DMS53 treated with DMSO at 0.1 percent for 48 hours (cell line): ENCODE data around the gene FYN.
"Not testable (repeated sequence)": the region's sequence is repeated elsewhere in the genome, so short reads cannot be mapped to it uniquely, and the experiment has no call there.

ENCODE experiments used
- DNase-seq: peaks from one replicate; lab custom pipeline; 2025; ENCODE audit not compliant: unreplicated experiment; lab: John Stamatoyannopoulos, UW

Gene FYN

GRCh38 chr6:111686932-111687266, 186.4 kb downstream of the FYN start:
- no peak for DNase-seq

GRCh38 chr6:111686249-111686931, 186.9 kb downstream of the FYN start:
- DNase-seq: no peak

GRCh38 chr6:111685526-111685925, 187.7 kb downstream of the FYN start:
- DNase-seq: no peak

DNA sequence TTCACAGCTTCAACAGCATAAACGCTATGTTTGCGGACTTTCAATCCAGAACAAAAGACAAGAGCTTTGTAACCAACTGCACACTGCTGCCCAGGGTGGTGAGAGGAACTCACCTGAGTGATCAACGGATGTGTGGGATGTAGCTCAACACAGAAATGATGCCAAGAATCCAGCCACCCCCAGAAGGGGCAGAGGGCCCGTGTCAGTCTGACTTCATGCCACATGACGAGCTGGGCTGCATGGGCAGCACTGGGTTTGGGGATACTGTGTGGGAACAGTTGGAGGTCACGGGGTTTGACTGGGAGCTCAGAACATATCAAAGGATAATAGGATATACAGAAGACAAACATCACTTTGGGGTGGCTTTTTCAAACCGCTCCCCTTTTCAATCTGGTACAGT, 188.2 kb downstream of the FYN start:
- DNase-seq: no peak

- DNase-seq: no peak
Observed at GRCh38 chr6:111683749-111684267, 189.4 kb downstream of the FYN start.

- no peak for DNase-seq
Observed at GRCh38 chr6:111683157-111683556, 190.1 kb downstream of the FYN start.

DNA sequence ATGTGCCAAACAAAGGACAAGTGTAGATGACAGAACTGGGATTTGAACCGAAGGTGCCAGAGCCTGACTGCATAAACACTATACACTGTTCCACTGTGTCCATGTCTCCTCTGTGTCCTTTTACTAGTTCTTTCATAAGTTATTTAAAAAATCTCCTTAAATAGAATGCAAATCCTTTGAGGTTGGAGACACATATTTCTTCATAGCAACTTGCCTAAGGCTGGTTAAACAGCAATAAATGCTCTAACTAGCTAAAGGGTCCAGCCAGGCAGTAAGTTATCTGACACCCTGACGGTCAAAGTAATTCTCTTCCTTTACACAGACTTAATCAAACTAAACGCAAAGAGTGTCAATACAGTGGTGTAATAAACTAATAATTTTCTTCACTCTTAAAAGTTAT, 191.4 kb downstream of the FYN start:
- no peak for DNase-seq

- DNase-seq: not testable (repeated sequence)
Observed at GRCh38 chr6:111680811-111681609, 192.2 kb downstream of the FYN start.

GRCh38 chr6:111680015-111680712, 193.1 kb downstream of the FYN start:
- DNase-seq: no peak

GRCh38 chr6:111679126-111679858, 194.0 kb downstream of the FYN start:
- DNase-seq: no peak

GRCh38 chr6:111677249-111677990, 195.8 kb downstream of the FYN start:
- DNase-seq: peak; percentile 11

GRCh38 chr6:111676383-111676782, 196.9 kb downstream of the FYN start:
- no peak for DNase-seq

- DNase-seq: no peak
Observed at GRCh38 chr6:111674883-111675282, 198.4 kb downstream of the FYN start.

DNA sequence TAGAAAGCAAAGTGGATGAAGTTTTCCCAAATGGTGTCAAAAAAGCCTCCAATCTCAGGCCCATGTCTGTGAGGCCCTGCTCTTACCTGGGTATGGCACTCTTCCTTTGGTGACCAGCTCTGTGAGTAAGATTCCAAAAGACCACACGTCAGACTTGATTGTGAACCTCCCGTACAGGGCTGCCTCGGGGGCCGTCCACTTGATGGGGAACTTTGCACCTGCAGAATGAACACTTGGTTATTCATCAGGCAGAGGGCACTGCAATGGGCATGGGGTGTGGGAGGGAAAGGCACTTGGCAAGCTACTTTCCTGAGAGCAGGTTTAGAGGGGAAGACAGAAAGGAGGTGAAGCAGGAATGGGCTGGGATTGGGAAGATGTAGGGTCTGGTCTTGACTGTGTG, 198.8 kb downstream of the FYN start:
- no peak for DNase-seq

DNA sequence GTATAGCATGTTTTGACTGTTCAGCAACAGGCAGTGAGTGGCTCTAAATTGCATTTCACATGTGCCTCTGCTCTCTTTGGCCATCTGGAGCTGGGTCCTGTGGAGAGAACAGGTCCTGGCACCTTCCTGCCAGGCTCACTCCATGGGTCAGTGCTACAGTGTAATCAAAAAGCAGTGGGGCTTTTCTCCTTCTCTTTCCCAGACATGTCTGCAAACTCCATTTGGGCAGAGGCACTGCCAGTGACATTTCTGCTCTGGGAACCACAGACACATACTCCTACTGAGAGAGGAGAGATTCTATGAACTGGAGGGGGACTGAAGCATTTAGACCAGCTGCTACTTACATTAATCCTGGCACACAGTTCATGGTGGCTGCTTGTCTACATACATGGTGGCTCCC, 199.3 kb downstream of the FYN start:
- DNase-seq: no peak

GRCh38 chr6:111673532-111673931, 199.7 kb downstream of the FYN start:
- DNase-seq: no peak

DNA sequence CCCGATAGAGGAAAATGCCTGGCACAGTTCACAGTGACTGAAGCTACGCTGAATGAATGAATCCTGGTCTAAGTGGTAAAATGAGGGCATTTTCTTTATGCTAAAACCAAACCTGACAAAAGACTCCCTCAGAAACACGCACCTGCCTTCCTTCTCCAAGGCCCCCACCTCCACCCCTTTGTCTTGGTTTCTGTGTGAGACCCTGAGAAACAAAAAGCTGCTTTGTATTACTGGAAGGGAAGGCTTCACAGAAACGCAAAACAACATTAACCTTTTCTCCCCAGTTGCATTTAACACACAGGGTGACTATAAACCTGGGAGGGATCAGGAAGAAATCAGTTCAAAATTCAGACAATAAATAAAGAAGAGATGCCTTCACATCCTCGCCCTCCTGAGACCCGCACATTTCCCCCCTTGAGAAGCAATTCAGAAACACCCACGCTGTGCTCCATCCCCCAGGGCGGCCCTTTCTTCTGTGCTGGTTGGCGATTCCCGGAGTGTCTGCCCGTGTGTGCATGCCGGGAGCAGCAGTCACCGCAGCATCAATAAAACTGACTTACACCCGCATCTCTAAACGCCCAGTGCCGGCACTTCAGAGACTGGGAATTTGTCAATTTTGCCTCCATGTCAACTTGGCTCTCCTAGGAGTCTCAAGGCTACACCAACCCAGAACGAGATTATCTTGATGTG, 200.3 kb downstream of the FYN start:
- no peak for DNase-seq

GRCh38 chr6:111669326-111669725, 203.9 kb downstream of the FYN start:
- no peak for DNase-seq

DNA sequence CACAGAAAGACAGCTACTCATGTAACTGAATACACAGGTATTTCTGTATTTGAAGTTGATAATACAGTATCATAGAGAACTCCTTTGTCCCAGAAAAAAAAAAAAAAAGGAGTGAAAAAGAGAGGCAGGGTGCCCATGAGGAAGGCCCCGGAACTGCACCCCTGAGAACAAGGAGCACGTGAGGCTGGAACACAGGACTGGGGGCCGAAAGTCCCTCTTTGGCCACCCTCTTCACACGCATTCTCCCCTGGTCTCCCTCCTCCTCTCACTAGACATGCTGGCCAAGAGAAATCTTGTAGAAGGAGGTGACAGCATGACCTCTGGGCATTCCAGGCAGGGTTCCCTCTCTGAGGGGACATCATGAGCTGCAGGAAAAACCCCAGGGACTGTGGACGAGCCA, 204.8 kb downstream of the FYN start:
- no peak for DNase-seq

DNA sequence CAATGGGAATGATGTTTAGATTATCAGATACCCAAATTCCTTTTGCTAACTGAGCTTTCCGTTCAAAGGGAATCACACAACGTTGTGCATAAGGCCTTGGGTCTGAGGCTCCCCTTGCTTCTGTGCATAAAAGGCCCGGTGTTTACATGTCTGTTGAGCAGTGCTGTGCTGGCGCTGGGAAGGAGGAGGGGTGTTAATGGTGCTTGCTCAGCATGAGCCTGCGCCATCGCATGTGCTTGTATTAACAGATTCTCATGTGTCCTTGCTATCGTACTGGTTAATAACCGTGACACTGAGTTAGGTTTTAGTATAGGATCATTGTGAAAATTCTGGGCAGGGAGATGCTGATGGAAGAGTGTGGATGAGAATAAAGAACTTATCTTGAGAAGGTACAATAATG, 205.3 kb downstream of the FYN start:
- DNase-seq: no peak
